ENCODE data around the gene PSMD14. TPM values are rescaled to one million over a fixed set of nuclear protein-coding genes. Genes with fewer than 3 reads are reported as not detected.

The PSMD14 gene
- total RNA-seq, 4 donors from 2014 or later = 19.9 to 41.7 (median 34.1) TPM

DNA sequence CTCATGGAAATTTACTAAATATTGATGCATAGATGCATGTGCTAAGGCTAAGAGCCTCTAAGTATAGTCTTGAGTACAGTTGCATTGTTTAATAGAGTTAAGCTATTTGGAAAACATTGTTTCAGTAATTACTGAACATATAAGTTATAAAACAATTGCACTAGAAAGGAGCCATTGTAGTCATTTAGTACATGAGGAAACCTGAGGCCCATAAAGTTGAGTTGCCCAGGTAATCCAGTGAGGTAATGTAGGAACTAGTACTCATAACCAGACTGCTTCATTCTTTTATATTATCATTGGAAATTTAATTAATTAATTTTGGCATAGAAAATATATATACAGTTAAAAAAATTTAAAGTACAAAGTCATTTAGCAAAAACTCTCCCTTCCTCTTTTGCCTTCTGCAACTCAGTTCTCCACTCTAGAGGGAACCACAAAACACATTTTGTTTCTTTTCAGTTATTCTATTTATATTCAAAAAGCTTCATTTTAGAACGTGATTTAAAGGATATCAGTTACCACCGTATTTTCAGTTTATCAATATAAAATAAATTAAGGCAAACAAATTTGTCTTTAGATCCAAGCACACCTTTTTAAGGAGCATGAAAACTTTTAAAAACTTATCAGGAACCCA lies 80.0 kb downstream of the PSMD14 start:
- no peak for DNase-seq (ENCODE audit: low spot score in 2 of 2)
- H3K4me3 ChIP-seq (ENCODE audit: low read depth, poor library complexity, severe bottlenecking) = no peak overlapping the region
- TF ChIP-seq, protein P1, sequence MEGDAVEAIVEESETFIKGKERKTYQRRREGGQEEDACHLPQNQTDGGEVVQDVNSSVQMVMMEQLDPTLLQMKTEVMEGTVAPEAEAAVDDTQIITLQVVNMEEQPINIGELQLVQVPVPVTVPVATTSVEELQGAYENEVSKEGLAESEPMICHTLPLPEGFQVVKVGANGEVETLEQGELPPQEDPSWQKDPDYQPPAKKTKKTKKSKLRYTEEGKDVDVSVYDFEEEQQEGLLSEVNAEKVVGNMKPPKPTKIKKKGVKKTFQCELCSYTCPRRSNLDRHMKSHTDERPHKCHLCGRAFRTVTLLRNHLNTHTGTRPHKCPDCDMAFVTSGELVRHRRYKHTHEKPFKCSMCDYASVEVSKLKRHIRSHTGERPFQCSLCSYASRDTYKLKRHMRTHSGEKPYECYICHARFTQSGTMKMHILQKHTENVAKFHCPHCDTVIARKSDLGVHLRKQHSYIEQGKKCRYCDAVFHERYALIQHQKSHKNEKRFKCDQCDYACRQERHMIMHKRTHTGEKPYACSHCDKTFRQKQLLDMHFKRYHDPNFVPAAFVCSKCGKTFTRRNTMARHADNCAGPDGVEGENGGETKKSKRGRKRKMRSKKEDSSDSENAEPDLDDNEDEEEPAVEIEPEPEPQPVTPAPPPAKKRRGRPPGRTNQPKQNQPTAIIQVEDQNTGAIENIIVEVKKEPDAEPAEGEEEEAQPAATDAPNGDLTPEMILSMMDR (IDR thresholded peaks at IDR 0.05) = no peak
- no peak for TF ChIP-seq POLR2A (IDR thresholded peaks at IDR 0.05)
- intact Hi-C loops (cut with DNase I; ENCODE audit: low total_unique reads) = no loop called here
- 89 to 91% methylated on average over 2 of the region's 2 CpGs for WGBS, 2 donors

DNA sequence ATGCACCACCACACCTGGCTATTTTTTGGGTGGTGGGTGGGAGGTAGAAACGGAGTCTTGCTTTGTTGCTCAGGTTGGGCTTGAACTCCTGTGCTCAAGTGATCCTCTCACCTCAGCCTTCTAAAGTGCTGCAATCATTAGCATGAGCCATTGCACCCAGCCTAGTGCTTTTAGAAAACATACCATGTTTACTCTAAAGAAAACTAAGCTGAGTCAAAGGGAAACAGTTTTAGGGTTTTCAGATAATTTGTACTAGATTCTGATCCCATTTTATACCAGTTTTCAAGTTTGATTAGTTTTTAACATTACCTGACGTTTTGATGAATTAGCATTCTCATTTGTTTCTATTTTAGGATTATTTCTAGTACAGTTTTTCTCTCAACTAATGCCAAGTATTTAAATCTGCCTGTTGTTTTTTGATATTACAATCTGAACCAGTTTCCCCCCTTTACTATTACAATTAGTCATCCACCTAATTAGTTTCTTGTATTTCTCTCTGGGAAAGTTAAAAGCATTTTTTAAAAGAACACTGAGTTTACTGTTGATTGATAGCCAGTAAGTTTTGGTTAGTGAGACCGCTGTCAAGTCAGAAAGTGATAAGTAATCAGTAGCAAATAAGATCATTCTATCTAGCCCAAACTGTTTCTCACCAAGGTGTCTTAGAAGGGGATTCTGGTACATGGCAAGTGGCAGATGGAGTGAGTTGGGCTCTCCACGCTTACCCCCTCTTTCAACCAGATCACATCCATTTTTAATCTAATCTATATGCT lies 83.7 kb downstream of the PSMD14 start:
- H3K4me3 ChIP-seq (ENCODE audit: low read depth, poor library complexity, severe bottlenecking) = no peak overlapping the region
- no peak for TF ChIP-seq POLR2A (IDR thresholded peaks at IDR 0.05)
- TF ChIP-seq, protein P1 (IDR thresholded peaks at IDR 0.05) = no peak
- WGBS, 2 donors = 88 to 94% methylated on average over 4 of the region's 4 CpGs
- intact Hi-C loops (cut with DNase I; ENCODE audit: low total_unique reads) = no loop called here
- DNase-seq (ENCODE audit: low spot score in 2 of 2) = no peak

GRCh38 chr2:161400076-161400475 lies 91.9 kb downstream of the PSMD14 start:
- WGBS, 2 donors = 99 to 100% methylated on average over 2 of the region's 2 CpGs
- H3K4me3 ChIP-seq (ENCODE audit: low read depth, poor library complexity, severe bottlenecking) = no peak overlapping the region
- DNase-seq (ENCODE audit: low spot score in 2 of 2) = no peak
- TF ChIP-seq POLR2A (IDR thresholded peaks at IDR 0.05) = no peak
- TF ChIP-seq, protein P1 (IDR thresholded peaks at IDR 0.05) = no peak
- intact Hi-C loops (cut with DNase I; ENCODE audit: low total_unique reads) = no loop called here

DNA sequence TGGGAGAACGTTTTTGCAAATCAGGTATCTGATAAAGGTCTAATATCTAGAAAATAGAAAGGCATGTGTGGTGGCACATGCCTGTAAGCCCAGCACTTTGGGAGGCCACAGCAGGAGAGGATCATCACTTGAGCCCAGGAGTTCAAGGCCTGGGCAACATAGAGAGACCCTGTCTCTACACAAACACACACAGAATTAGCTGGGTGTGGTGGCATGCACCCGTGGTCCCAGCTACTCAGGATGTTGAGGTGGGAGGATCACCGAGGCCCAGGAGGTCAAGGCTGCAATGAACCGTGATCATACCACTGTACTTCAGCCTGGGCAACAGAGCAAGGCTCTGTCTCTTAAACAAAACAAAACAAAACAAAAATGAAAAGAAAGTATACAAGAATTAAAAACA lies 94.1 kb downstream of the PSMD14 start:
- TF ChIP-seq POLR2A (IDR thresholded peaks at IDR 0.05) = no peak
- TF ChIP-seq, protein P1 (IDR thresholded peaks at IDR 0.05) = no peak
- H3K4me3 ChIP-seq (ENCODE audit: low read depth, poor library complexity, severe bottlenecking) = no peak overlapping the region
- no peak for DNase-seq (ENCODE audit: low spot score in 2 of 2)
- intact Hi-C loops (cut with DNase I; ENCODE audit: low total_unique reads) = no loop called here
- 92 to 99% methylated on average over 4 of the region's 4 CpGs for WGBS, 2 donors

- intact Hi-C loops (cut with DNase I; ENCODE audit: low total_unique reads) = no loop called here
These were observed 98.1 kb downstream of the PSMD14 start for GRCh38 chr2:161406316-161406715.

More at GRCh38 chr2:161406316-161406715, 98.1 kb downstream of the PSMD14 start:
- no peak for DNase-seq (ENCODE audit: low spot score in 2 of 2)
- WGBS, 2 donors = 67 to 80% methylated on average over 5 of the region's 5 CpGs
- no peak for TF ChIP-seq POLR2A (IDR thresholded peaks at IDR 0.05)
- TF ChIP-seq, protein P1 (IDR thresholded peaks at IDR 0.05) = no peak
- no peak overlapping the region for H3K4me3 ChIP-seq (ENCODE audit: low read depth, poor library complexity, severe bottlenecking)
